DOHH2 (cell line): ENCODE results near the gene RPAP3.

Experiments
- CTCF ChIP-seq: fragments of 200-600 bp; sonication (generic); IDR thresholded peaks from one replicate; pipeline ENCODE4 v1.5.1; 2014; ENCODE audit warnings: antibody characterized with exemption, mild to moderate bottlenecking, low read depth, low read length; ENCODE audit not compliant: poor library complexity, severe bottlenecking
- EZH2phosphoT487 ChIP-seq: fragments of 200-600 bp; sonication (generic); IDR thresholded peaks from 2 replicates; pipeline ENCODE4 v1.6.1; 2017; ENCODE audit warnings: borderline replicate concordance, mild to moderate bottlenecking, antibody characterized with exemption, low read length, moderate library complexity, mixed read lengths

- no peak for TF ChIP-seq CTCF
- TF ChIP-seq EZH2phosphoT487 = no peak
Observed at GRCh38 chr12:47736216-47736615, 30.4 kb upstream of the RPAP3 start.
